ENCODE data around the gene EGF. TPM values are rescaled to one million over a fixed set of nuclear protein-coding genes. Genes with fewer than 3 reads are reported as not detected.

Gene EGF
- total and polyA plus RNA-seq, 4 donors = 0.72 to 2.1 (median 1.8) TPM

Small RNA genes lying within 50 kb of the gene (small RNA-seq; reads per million reads assigned to genes)
- gene RNU6-35P (ENCODE audit: low replicate concordance) = not detected

Other genes starting within 250 kb of the EGF start
- gene CASP6, start 209.4 kb upstream of the EGF start, total RNA-seq = 10 to 100 TPM; 12.9 to 20.9 TPM
- gene CASP6, start 209.4 kb upstream of the EGF start, polyA plus RNA-seq (ENCODE audit: insufficient read length in 2 of 2) = 10 to 100 TPM; 11.8 to 15.8 TPM
- 10 to 100 TPM; 28.0 to 28.4 TPM for gene PLA2G12A, start 182.8 kb upstream of the EGF start, total RNA-seq
- gene PLA2G12A, start 182.8 kb upstream of the EGF start, polyA plus RNA-seq (ENCODE audit: insufficient read length in 2 of 2) = 10 to 100 TPM; 25.5 to 36.1 TPM
- 10 to 100 TPM; 36.7 to 88.3 TPM for gene CFI, start 110.9 kb upstream of the EGF start, total RNA-seq
- gene CFI, start 110.9 kb upstream of the EGF start, polyA plus RNA-seq (ENCODE audit: insufficient read length in 2 of 2) = 10 to 100 TPM in 1 of 2 donors, 1 to 10 TPM in 1; 7.5 to 24.9 TPM
- gene GAR1, start 97.1 kb upstream of the EGF start, total RNA-seq = 1 to 10 TPM; 5.8 TPM
- 10 to 100 TPM; 23.0 to 24.1 TPM for gene GAR1, start 97.1 kb upstream of the EGF start, polyA plus RNA-seq (ENCODE audit: insufficient read length in 2 of 2)
- under 1 TPM; 0.44 to 0.79 TPM for gene RRH, start 84.9 kb upstream of the EGF start, total RNA-seq
- gene RRH, start 84.9 kb upstream of the EGF start, polyA plus RNA-seq (ENCODE audit: insufficient read length in 2 of 2) = under 1 TPM; 0.59 to 0.65 TPM
- gene LRIT3, start 64.8 kb upstream of the EGF start, total RNA-seq = under 1 TPM; 0.22 to 0.30 TPM
- gene LRIT3, start 64.8 kb upstream of the EGF start, polyA plus RNA-seq (ENCODE audit: insufficient read length in 2 of 2) = under 1 TPM; 0.48 to 0.81 TPM